WI38 (cell line): ENCODE data around the gene RTL10.

ENCODE experiments used
- H3K4me3 ChIP-seq: 2 replicates; pipeline ENCODE4 v1.5.1; 2011; ENCODE audit warnings: low read depth, mild to moderate bottlenecking, control low read depth, low read length
- TF ChIP-seq, protein P1 (sequence below): IDR thresholded peaks from 2 replicates; pipeline ENCODE4 v1.5.1; 2012; ENCODE audit warnings: low read depth, mild to moderate bottlenecking, control low read depth, low read length

The RTL10 gene

DNA sequence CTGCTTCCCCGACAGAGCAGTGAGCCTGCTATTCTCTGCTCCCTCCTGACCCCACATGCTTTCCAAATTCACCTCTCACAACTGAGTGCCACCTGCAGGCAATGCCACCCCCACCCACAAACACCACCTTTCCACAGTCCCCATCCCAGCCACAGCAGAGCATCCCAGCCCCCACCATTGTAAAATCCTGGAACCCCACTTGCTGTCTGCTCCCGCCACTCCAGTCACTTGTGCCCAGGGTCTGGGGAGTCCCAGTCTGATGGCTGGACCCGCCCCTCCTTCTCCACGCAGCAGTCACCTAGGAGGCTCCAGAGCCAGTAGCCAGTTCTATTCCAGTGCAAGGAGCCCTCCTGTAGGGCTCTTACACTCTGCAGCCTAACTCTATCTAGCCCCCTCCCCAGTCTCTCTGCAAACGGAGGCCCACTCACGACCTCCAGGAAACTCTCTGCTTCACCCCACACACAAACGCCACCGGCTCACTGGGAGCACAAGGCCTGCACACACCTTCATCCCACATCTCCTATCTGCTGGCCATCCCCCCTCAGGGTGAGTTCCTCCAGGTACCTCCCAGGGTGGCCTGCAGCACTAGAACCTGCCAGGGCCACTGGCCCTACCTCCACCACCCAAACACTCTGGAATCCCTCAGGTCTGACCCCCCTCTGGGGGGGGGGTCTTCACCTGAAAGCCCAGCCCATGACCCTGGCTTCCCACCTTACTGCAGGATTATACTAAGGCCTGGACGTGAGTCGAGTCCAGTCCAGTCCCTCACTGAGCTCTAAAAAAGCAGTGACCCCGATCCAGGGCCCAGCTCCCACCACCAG is 1.4 kb downstream of the RTL10 start:
- TF ChIP-seq, protein P1, sequence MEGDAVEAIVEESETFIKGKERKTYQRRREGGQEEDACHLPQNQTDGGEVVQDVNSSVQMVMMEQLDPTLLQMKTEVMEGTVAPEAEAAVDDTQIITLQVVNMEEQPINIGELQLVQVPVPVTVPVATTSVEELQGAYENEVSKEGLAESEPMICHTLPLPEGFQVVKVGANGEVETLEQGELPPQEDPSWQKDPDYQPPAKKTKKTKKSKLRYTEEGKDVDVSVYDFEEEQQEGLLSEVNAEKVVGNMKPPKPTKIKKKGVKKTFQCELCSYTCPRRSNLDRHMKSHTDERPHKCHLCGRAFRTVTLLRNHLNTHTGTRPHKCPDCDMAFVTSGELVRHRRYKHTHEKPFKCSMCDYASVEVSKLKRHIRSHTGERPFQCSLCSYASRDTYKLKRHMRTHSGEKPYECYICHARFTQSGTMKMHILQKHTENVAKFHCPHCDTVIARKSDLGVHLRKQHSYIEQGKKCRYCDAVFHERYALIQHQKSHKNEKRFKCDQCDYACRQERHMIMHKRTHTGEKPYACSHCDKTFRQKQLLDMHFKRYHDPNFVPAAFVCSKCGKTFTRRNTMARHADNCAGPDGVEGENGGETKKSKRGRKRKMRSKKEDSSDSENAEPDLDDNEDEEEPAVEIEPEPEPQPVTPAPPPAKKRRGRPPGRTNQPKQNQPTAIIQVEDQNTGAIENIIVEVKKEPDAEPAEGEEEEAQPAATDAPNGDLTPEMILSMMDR = no peak
- peak overlapping the region; percentile 95 for H3K4me3 ChIP-seq

DNA sequence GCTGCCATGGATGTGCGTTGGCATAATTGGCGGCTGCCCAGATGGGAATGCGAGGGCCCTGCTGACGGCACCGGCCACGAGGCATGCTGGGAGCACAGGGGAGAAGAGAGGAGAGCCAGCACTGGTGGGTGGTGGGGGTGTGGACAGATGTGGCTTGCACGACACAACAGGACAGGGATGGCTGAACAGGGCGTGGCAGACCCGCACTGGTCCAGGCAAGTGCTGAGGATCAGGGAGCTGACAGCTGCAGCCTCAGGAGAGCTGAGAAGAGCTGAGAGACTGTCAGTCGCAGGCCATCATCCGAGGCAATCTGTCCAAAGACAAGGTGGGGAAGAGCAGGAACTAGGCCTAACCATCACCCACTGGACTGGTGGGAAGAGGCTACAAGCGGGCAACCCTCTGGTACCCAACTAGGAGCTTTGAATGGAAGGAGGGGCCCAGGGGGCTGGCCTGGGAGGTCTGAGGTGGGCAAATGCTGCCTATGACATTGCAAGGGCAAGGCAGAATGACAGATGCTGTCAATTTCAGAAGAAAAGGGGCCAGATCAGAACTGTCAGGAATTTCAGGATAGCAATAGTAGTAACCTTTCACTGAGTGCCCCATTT is 2.4 kb downstream of the RTL10 start:
- peak overlapping the region; percentile 95 for H3K4me3 ChIP-seq
- TF ChIP-seq, protein P1 = no peak

DNA sequence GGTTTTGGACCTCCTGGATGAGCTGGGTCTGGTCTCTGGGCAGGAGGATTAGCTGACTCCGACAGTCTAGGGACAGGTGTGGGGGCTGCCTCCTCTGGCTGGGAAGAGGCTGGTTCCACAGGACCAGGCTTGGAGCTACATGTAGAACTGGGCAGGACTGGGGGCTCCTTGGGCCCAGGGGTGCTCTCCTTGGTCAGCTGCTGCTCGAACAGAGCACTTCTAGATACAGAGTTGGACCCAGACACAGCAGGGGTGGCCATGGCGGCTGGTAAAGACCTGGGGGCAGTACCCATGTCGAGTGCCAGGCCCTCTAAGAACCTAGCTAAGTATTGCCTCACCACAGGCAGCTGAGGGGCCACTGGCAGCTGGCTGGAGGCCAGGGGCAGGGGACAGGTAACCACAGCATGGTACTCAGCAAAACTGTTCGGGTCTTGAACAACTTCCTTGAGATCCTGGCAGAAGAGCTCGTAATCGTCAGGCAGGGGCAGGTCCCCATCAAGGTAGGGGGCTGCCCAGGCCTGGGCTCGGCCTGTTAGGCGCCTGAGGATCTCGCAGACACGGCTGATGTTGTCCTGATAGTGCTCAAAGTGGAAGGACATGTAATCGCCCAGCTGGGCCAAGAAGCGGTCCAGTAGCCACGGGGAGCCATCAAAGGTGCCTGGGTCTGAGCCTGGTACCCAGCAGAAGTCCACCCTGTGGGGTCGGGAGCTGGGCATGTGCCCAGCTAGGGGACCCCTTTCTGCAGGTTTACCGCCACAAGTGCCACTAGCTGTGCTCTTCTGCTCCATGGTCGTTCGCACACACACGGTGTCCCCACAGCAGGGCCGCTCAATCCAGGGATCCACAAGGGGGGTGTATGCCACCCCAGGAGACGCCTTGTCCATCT is 3.1 kb downstream of the RTL10 start:
- TF ChIP-seq, protein P1 = no peak

DNA sequence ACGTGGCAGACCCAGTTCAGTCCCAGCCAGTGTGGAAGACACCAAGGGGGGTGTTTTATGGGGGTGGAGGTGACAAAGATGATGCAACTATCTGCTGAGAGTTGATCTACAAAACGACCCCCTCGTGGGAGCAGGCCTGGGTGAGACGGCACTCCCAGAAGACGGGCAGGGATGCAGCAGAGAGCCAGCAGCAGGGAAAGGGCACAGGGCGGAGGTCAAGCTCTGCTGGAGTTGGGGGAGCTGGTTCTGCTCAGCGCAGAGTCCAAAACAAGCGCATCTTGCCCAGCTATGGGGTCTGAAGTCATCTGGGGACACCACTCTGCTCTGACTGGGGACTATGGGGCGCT is 3.9 kb downstream of the RTL10 start:
- TF ChIP-seq, protein P1 = no peak
- H3K4me3 ChIP-seq = no peak overlapping the region

More for the DNA sequence above, 3.1 kb downstream of the RTL10 start:
- H3K4me3 ChIP-seq = no peak overlapping the region

DNA sequence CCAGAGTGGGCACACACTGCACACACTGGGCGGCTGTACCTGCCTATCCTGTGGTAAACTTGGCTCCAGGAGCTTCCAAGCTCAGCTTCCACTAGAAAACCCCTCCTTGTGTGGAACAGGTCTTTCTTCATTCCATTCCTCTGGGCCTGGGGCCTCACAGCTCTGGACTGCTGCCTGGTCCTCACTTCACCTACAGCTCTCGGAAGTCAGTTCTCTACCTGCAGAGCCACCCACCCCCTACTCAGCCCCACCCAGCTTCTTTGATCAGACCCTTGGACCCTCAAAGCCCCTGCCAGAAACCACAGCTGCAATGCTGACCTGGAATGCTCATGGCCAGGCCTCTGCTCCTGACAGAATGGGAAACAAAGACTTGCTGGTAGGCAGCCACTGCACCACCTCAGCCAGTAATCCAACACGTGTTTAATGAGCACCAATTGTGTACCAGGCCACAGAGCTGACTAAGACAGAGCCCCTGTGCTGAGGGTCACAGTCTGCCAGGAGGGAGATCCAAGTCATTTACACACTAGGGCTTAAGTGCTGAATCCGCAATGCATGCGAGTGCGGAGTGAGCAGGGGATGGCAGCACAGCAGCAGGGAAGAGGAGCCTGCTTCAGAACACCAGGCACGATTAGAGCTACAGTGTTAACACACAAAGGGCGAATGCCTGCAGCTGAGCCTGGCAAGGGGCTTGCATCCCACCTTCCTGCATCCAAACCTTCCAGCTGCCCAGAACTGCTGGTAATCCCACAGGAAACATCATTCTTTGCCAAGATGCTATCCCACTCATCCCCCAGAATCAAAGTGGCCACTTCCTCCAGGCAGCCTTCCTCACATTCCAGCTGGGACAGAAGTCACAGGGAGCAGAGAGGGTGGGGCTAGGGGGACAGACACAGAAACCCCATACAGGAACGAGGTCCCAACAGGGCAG is 4.6 kb downstream of the RTL10 start:
- H3K4me3 ChIP-seq = no peak overlapping the region
- TF ChIP-seq, protein P1 = no peak

DNA sequence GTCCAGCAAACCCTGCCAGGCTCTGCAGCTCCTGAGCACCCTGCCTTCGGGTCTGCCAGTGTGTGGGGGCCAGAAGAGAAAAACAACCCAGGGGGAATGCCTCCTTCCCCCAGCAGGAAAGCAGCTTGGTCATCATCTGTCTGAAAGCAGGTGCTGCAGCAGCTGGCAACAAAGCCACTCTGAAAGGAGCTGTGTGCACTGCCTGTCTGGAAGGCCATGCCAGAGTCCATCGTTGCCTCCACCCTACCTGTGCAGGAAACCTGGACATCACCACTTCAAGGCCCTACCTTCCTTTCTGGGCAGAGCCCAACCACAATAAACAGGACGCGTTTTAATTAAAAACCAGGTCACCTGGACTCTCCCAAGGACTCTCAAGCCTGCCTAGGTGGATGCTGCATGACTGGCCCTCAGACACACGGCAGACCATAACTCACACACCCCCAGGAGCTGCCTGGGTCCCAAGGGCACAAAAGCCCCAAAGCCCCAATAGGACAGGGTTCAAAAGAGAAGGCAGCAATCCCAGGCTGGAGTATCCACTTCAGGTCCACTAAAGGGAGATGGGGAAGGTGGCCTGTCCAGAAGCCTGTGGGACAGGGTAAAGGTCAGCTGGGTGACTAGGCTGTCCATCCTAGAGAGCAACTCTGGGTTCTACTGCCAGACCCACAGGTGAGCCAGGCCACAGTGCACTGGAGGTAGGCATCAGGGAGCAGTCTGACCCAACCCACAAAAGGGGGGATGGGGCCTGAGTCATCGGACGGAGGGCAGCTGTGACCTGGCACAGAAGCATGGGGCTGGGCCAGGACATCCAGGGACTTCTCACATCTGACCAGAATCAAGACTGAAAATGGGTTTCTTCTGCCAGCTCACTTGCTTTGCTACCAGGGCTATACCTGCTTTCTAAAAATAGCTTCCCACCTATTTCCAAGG is 6.1 kb downstream of the RTL10 start:
- TF ChIP-seq, protein P1 = no peak
- H3K4me3 ChIP-seq = no peak overlapping the region
